ENCODE measurements around the gene HS6ST1.

Gene HS6ST1

DNA sequence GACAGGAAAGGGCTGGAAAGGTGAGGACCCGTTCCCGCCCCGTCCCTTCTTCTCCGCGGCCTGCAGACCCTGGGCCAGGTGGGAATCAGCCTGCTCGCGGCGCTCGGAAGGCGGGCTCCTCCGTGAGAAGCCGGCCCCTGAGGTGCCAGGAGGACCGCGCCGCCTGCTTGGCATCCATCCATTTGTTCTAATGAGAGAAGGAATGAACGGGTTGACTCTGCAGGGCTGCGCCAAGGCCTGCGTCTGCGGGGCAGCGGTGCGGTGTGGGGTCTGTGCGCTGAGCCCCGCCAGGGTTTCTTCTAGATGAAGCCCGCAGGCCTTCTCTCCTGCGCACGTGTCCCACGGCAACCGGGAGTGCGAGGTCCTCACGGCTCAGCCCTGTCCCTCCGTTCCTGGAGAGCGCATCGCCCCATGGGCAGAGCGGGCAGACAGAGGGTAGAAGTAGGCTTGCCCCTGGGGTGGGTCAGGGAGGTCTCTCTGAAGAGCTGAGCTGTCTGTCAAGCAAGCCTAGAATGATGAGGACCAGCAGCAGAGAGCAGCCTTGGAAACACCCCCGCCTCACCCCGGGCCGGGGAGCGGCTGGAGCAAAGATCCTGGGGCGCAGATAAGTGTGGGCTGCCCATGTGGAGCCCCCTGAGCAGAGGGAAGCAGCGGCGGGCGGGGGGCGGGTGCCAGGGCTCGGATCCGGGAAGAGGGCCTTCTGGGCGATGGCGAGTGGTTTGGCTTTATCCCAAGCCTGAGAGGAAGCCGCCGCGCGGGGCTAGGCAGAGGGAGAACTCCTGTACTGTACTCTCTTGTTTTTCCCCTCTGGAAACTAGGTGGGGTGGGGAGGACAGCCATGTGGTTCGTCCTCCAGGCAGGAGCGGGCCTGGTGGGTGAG, 27.9 kb upstream of the HS6ST1 start:
- no peaks in the 10 kb centered on the region for H3K27me3 ChIP-seq (ENCODE audit: insufficient read depth, low read length)
- H3K4me3 ChIP-seq (ENCODE audit: low read length) = no peak overlapping the region
- H3K9ac ChIP-seq (ENCODE audit: low read depth, low read length) = no peak overlapping the region
- no peaks in the 10 kb centered on the region for H3K4me1 ChIP-seq (ENCODE audit: insufficient read depth, low read length)
- H3K9me3 ChIP-seq (ENCODE audit: insufficient read depth, low read depth, low read length) = peaks cover 16% of the 10 kb centered on the region
- no peaks in the 10 kb centered on the region for H3K36me3 ChIP-seq (ENCODE audit: insufficient read depth, low read depth, low read length)
- H3K27ac ChIP-seq (ENCODE audit: low read length) = no peak overlapping the region

DNA sequence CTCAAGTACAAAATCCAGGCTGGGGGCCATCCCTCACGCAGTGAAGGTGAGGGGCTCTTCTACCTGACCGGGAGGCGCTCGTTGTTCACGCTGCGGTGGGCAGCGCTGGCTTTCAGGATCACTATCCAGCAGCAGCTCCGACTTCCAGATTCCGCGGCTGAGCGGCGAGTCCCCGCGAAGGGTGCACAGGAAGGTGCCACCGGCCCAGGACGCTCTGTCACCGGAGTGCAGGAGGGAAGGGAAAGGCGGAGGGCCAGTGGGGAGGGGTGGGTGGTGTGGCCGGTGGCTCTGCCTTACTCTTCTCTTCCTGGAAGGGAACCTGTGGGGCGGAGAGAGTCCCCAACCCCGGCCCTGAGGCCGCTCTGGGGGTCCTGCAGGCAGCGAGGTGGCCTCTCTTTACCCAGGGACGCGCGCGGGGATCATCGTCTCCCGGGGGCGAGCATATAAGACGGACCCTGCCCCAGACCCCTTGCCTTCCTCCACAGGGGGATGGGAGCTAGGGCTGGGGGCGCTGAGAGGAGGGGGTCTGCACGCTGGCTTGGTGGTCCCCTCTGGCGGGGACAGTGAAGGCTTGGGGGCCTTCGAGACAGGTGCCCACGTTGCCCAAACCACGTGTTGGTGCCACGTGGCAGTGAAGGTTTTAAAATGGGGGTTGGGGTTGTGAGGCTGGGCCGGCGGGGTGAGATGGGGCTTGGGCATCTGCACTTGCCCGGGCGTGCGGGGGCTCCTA, 26.9 kb upstream of the HS6ST1 start:
- Histone ChIP-seq H3K4me3 (ENCODE audit: low read length) (no peak overlapping the region), H3K9me3 (ENCODE audit: insufficient read depth, low read depth, low read length) (peaks cover 8% of the 10 kb centered on the region; the same call in 1 of the 2 replicates), H3K36me3 (ENCODE audit: insufficient read depth, low read depth, low read length) (no peaks in the 10 kb centered on the region), H3K9ac (ENCODE audit: low read depth, low read length) (no peak overlapping the region), H3K27me3 (ENCODE audit: insufficient read depth, low read length) (no peaks in the 10 kb centered on the region), H3K27ac (ENCODE audit: low read length) (no peak overlapping the region), H3K4me1 (ENCODE audit: insufficient read depth, low read length) (no peaks in the 10 kb centered on the region)

- Histone ChIP-seq H3K27ac (ENCODE audit: low read length) (no peak overlapping the region), H3K9ac (ENCODE audit: low read depth, low read length) (no peak overlapping the region)
These were observed 25.4 kb upstream of the HS6ST1 start for GRCh38 chr2:128344101-128344500.

DNA sequence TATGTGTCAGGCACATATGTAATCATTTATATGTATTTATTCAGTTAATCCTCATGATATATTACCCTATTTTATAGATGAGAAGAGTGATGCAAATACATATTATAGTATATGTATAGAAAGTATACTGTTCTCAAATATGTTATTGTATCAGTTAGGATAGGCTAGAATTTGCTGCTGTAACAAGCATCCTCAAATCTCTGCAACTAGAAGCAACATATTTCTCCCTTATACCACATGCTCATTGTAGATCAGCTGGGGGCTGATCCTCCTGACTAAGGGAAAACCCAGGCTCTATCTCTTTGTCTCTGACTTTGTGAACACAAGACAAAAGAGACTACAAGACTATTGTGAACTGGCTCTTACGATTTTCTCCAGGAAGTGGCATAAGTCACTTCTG, 24.8 kb upstream of the HS6ST1 start:
- Histone ChIP-seq H3K4me1 (ENCODE audit: insufficient read depth, low read length) (no peaks in the 10 kb centered on the region), H3K27me3 (ENCODE audit: insufficient read depth, low read length) (no peaks in the 10 kb centered on the region), H3K27ac (ENCODE audit: low read length) (no peak overlapping the region), H3K4me3 (ENCODE audit: low read length) (no peak overlapping the region), H3K36me3 (ENCODE audit: insufficient read depth, low read depth, low read length) (no peaks in the 10 kb centered on the region), H3K9me3 (ENCODE audit: insufficient read depth, low read depth, low read length) (no peaks in the 10 kb centered on the region), H3K9ac (ENCODE audit: low read depth, low read length) (no peak overlapping the region)

More at GRCh38 chr2:128344101-128344500, 25.4 kb upstream of the HS6ST1 start:
- no peak overlapping the region for H3K4me3 ChIP-seq (ENCODE audit: low read length)
- H3K4me1 ChIP-seq (ENCODE audit: insufficient read depth, low read length) = no peaks in the 10 kb centered on the region
- no peaks in the 10 kb centered on the region for H3K27me3 ChIP-seq (ENCODE audit: insufficient read depth, low read length)
- H3K9me3 ChIP-seq (ENCODE audit: insufficient read depth, low read depth, low read length) = no peaks in the 10 kb centered on the region
- H3K36me3 ChIP-seq (ENCODE audit: insufficient read depth, low read depth, low read length) = no peaks in the 10 kb centered on the region

DNA sequence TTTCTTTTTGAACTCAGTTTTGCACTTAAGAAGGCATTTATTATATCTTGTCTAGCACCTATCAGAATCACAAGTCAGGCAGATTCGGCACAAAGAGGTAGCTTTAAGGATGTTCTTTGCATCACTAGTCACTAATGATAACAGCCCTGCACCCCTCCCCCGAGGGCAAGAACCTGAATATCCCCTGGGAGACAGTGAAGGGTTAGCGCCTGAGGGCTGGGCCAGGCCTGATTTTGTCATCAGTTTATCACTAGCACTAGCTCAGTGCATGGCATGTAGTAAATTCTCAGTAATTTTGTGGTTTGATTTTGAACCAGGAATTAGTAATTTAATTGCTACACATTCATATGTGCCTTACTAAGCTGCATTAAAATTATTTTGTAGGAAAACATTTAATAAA, 23.9 kb upstream of the HS6ST1 start:
- Histone ChIP-seq H3K36me3 (ENCODE audit: insufficient read depth, low read depth, low read length) (no peaks in the 10 kb centered on the region), H3K27me3 (ENCODE audit: insufficient read depth, low read length) (no peaks in the 10 kb centered on the region), H3K9me3 (ENCODE audit: insufficient read depth, low read depth, low read length) (0 out of 2 replicates have a peak, but pooled peaks cover 3% of the 10 kb centered on the region), H3K4me1 (ENCODE audit: insufficient read depth, low read length) (no peaks in the 10 kb centered on the region), H3K9ac (ENCODE audit: low read depth, low read length) (no peak overlapping the region), H3K4me3 (ENCODE audit: low read length) (no peak overlapping the region), H3K27ac (ENCODE audit: low read length) (no peak overlapping the region)

GRCh38 chr2:128341621-128342020, 23.0 kb upstream of the HS6ST1 start:
- Histone ChIP-seq H3K27me3 (ENCODE audit: insufficient read depth, low read length) (no peaks in the 10 kb centered on the region), H3K9ac (ENCODE audit: low read depth, low read length) (no peak overlapping the region), H3K36me3 (ENCODE audit: insufficient read depth, low read depth, low read length) (no peaks in the 10 kb centered on the region), H3K4me1 (ENCODE audit: insufficient read depth, low read length) (no peaks in the 10 kb centered on the region), H3K27ac (ENCODE audit: low read length) (no peak overlapping the region), H3K9me3 (ENCODE audit: insufficient read depth, low read depth, low read length) (peaks cover 7% of the 10 kb centered on the region; the same call in 1 of the 2 replicates), H3K4me3 (ENCODE audit: low read length) (no peak overlapping the region)

DNA sequence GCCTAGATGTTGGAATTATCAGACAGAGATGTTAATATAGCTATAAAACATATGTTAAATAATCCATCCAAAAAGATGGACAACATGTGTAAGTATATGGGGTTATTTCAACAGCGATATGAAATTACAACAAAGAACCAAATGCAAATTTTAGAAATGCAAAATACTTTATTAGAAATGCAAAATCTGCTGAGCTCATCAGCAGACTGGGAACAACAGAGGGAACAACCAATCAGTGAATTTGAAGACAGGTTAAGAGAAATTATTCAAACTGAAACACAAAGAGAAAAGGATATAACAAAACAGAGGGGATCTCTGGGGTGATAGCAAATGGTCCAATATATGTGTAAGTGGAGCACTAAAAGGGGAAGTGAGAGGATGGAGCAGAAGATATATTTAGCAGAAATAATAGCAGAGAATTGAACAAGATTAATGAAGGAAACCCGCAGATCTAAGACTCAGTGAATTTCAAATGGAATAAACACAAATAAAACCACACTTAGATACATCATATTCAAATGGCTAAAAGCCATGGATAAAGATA, 13.5 kb upstream of the HS6ST1 start:
- peaks cover 22% of the 10 kb centered on the region for H3K9me3 ChIP-seq (ENCODE audit: insufficient read depth, low read depth, low read length)
- no peaks in the 10 kb centered on the region for H3K27me3 ChIP-seq (ENCODE audit: insufficient read depth, low read length)
- H3K36me3 ChIP-seq (ENCODE audit: insufficient read depth, low read depth, low read length) = no peaks in the 10 kb centered on the region
- no peaks in the 10 kb centered on the region for H3K4me1 ChIP-seq (ENCODE audit: insufficient read depth, low read length)
- H3K9ac ChIP-seq (ENCODE audit: low read depth, low read length) = no peak overlapping the region
- no peak overlapping the region for H3K4me3 ChIP-seq (ENCODE audit: low read length)
- no peak overlapping the region for H3K27ac ChIP-seq (ENCODE audit: low read length)

DNA sequence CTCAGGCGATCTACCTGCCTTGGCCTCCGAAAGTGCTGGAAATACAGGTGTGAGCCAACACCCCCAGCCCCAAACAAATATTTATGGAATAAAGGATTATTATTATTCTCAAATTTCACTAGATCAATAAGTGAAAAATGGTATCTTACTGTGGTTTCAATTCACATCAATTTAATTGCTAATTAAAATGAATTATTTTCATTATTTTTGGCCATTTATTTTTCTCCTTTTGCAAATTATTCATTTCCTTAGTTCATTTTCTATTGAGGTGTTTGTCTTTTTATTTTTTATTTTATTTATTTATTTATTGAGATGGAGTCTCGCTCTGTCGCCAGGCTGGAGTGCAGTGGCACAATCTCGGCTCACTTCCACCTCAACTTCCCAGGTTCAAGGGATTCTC, 11.9 kb upstream of the HS6ST1 start:
- H3K27ac ChIP-seq (ENCODE audit: low read length) = no peak overlapping the region
- H3K36me3 ChIP-seq (ENCODE audit: insufficient read depth, low read depth, low read length) = no peaks in the 10 kb centered on the region
- H3K27me3 ChIP-seq (ENCODE audit: insufficient read depth, low read length) = no peaks in the 10 kb centered on the region
- H3K9me3 ChIP-seq (ENCODE audit: insufficient read depth, low read depth, low read length) = peaks cover 12% of the 10 kb centered on the region
- no peak overlapping the region for H3K4me3 ChIP-seq (ENCODE audit: low read length)
- no peaks in the 10 kb centered on the region for H3K4me1 ChIP-seq (ENCODE audit: insufficient read depth, low read length)
- H3K9ac ChIP-seq (ENCODE audit: low read depth, low read length) = no peak overlapping the region

DNA sequence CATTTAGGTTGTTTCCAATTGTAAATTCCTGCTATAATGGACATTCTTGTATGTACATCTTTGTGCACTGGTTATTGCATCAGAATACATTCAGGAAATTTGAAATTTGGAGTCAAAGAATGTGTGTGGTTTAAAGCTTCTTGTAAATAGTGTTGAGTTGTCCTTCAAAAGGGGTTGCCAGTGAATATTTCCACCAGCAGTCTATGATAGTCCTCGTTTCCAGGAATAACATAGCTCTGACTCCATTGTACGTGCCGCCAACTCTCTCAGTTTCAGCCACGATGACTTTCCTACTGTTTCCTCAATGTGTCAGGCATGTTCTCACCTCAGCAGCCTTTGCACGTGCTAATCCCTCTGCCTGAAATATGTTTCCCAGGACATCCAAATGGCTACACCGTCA, 10.9 kb upstream of the HS6ST1 start:
- H3K27me3 ChIP-seq (ENCODE audit: insufficient read depth, low read length) = no peaks in the 10 kb centered on the region
- H3K9ac ChIP-seq (ENCODE audit: low read depth, low read length) = no peak overlapping the region
- H3K4me1 ChIP-seq (ENCODE audit: insufficient read depth, low read length) = no peaks in the 10 kb centered on the region
- H3K27ac ChIP-seq (ENCODE audit: low read length) = no peak overlapping the region
- peaks cover 12% of the 10 kb centered on the region for H3K9me3 ChIP-seq (ENCODE audit: insufficient read depth, low read depth, low read length)
- H3K36me3 ChIP-seq (ENCODE audit: insufficient read depth, low read depth, low read length) = no peaks in the 10 kb centered on the region
- no peak overlapping the region for H3K4me3 ChIP-seq (ENCODE audit: low read length)

DNA sequence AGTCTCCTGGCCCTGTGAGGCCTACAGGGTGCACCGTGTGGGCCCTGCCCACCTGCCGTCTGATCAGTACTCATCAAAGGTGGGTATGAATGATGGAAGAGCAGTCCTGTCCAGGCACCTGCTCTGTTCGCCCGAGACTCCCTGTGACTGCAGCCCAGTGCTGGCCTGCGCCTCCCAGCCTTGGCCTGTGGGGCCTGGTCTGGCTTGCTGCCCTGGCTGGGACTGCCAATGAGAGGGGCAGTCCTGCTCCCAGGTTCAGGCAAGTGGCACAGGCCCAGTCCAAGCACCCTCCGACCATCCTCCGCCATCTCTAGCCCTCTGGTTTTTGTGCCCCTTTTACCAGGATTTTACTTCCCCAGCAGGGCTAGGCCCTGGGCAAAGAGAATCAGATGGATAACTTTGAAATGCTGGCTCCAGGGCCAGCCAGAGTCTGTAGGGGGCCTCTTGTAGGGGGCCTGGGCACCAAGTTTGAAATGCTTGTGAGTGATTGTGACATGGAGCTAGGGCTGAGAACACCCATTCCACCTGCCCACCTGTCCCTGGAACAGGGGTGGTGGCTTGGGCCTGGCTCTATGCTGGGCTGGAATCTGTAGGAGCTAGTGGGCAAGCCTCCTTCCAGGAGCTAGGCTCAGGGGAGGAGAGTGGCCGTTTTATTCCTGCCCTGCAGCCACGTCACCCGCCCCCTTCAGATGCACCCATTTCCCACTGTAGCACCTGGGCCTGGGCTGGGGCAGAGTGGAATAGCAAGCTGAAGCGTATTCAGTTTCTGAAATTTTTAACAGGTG, 8.7 kb upstream of the HS6ST1 start:
- Histone ChIP-seq H3K36me3 (ENCODE audit: insufficient read depth, low read depth, low read length) (no peaks in the 10 kb centered on the region), H3K4me3 (ENCODE audit: low read length) (no peak overlapping the region), H3K9ac (ENCODE audit: low read depth, low read length) (no peak overlapping the region), H3K27me3 (ENCODE audit: insufficient read depth, low read length) (no peaks in the 10 kb centered on the region), H3K27ac (ENCODE audit: low read length) (no peak overlapping the region), H3K9me3 (ENCODE audit: insufficient read depth, low read depth, low read length) (peaks cover 9% of the 10 kb centered on the region), H3K4me1 (ENCODE audit: insufficient read depth, low read length) (no peaks in the 10 kb centered on the region)

DNA sequence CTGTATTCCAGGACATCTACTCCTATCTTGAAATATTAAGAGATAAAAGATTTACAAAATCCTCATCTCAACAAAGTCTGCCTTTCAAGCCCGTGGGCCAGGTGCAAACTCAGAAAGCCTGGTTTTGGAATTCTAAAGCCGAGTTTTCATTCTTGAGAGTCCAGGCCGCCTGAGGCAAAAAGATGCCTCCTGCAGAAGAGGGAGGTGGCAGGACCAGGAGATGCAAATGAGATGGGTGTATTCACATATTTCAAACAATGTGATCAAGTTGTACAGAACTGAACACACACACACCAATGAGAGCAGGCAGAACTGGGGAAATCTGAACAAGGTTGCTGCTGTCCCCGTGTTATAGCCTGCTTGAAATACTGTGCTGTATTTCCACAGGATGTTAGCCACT, 7.7 kb upstream of the HS6ST1 start:
- Histone ChIP-seq H3K4me1 (ENCODE audit: insufficient read depth, low read length) (peaks cover 3% of the 10 kb centered on the region; the same call in 1 of the 2 replicates), H3K4me3 (ENCODE audit: low read length) (no peak overlapping the region), H3K36me3 (ENCODE audit: insufficient read depth, low read depth, low read length) (no peaks in the 10 kb centered on the region), H3K9ac (ENCODE audit: low read depth, low read length) (no peak overlapping the region), H3K27me3 (ENCODE audit: insufficient read depth, low read length) (peaks cover 3% of the 10 kb centered on the region), H3K9me3 (ENCODE audit: insufficient read depth, low read depth, low read length) (no peaks in the 10 kb centered on the region), H3K27ac (ENCODE audit: low read length) (no peak overlapping the region)

All from iPS-20b (cell line).